GM12874 (cell line): ENCODE results near the gene PPARGC1A.

Experiments used
- TF ChIP-seq, protein P1 (sequence below): IDR thresholded peaks from 2 replicates; pipeline ENCODE4 v1.5.1; 2011; ENCODE audit warnings: low read depth, mild to moderate bottlenecking, control low read depth, low read length, moderate library complexity; ENCODE audit not compliant: insufficient read depth

PPARGC1A gene

DNA sequence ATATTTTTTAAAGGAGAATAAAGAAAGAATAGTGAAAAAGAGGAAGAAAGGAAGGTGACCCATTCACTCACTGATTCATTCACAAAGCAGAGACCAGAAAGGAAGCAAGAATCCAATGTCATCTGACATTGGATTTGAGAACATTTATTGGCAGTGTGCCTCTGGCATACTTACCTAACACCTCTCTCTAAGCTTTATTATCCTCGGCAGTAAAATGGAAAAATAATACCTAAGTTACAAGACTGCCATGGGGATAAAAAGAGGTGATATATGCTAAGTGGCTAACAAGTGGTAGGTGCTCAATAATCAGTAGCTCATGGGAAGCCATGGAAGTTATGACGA is 41.6 kb upstream of the PPARGC1A start:
- TF ChIP-seq, protein P1, sequence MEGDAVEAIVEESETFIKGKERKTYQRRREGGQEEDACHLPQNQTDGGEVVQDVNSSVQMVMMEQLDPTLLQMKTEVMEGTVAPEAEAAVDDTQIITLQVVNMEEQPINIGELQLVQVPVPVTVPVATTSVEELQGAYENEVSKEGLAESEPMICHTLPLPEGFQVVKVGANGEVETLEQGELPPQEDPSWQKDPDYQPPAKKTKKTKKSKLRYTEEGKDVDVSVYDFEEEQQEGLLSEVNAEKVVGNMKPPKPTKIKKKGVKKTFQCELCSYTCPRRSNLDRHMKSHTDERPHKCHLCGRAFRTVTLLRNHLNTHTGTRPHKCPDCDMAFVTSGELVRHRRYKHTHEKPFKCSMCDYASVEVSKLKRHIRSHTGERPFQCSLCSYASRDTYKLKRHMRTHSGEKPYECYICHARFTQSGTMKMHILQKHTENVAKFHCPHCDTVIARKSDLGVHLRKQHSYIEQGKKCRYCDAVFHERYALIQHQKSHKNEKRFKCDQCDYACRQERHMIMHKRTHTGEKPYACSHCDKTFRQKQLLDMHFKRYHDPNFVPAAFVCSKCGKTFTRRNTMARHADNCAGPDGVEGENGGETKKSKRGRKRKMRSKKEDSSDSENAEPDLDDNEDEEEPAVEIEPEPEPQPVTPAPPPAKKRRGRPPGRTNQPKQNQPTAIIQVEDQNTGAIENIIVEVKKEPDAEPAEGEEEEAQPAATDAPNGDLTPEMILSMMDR: no peak

DNA sequence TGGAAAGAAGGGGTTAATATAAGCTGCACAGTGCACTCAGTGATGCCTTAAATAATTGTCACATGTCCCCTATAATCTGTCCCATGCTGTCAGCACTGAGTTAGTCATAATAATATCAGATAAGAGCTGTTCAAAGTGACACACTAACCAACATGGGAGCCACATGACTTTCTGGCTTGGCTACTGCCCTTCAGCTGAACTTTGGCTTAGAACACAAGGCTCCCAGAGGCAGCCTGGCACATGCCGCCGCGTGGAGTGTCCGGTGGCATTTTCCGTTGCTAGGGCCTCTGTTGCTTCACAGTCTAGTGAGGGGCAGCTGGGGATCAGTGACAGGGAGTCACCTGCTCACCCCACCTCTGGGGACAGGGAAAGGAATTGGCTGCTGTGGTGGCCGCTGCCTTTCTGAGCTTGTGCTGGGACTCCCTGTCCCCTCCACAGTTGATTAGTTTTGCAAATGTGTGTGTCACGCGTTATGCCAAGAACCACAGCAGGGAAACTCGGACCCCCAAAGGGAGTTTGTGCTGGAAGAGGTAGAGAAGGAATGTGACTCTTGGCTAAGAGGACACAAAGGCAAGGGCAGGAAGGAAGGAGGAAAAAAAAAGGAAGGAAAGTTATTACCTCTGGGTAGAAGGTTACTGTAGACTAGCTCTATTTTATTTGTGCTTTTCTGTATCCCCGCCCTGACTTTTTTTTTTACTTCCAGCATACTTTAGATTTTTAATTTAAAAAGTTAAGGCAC is 41.1 kb upstream of the PPARGC1A start:
- TF ChIP-seq, protein P1: no peak

DNA sequence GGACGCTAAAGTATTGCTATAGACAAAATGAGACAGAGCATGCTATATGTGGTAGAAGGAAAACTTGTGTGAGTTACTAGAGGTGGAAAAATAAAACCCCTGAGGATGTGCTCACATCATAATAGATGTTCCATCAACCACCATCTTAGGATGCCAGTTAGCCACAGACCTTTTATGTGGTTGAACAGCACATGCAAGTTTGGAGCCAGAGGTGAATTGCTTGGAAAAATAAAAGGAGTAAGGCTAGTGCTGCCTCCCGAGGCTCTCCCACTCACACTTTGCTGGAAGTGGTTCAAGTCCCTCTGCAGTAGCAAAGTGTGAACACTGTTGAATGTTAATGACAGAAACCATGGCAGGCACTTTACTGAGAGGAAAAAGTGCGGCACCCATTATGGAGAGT is 39.4 kb upstream of the PPARGC1A start:
- TF ChIP-seq, protein P1: no peak

DNA sequence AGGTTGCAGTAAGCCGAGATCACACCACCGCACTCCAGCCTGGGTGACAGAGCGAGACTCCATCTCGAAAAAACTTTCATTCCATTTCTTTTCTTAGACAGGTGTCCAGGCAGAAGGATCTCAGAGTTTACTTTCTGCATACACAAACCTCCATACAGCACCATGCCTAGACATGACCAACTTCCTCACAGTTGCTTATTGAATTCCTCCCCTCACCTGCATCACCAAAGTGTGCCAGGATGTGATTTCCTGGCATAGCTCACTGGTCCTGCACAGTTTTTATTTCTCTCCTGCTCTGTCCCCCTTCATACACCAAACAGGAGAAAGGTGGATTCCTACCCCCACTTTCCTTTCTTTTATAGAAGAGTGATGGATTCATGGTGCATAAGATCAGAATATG is 34.7 kb upstream of the PPARGC1A start:
- TF ChIP-seq, protein P1: no peak

DNA sequence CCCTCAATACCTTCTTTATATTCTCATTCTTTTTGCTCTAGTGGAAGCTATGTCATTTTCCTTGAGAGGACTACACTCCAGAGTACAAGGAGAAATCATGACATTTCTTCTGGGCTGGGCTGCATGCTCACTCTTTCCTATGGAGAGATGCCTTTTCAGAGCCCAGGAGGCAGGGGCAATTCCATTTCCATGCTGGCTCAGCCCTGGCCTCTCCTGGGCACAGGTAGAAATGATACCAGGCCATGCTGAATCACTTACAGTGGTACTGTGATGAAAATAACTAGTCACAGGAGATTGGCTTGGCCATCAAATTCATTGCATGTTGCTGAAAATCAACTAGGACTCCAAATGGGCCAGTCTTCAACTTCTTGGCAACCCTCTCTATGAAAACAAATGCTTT is 34.0 kb upstream of the PPARGC1A start:
- TF ChIP-seq, protein P1: no peak

DNA sequence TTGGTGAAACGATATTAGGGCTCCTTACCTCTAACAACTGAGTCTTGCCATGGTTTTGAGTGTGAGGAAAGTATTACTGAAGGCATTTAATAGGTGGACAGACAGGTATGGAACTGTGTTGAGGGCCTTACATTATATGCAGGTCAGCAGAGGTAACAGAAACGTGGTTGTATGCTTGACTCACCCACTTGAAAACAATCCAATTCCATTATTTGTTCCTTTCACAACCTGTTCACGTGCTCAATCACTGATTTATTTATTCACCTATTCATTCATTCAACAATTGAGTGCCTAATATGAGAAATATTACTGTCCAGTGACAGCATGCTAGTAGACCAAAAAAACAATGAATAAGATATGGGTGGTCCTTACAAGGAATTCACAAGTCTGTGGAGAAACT is 33.3 kb upstream of the PPARGC1A start:
- TF ChIP-seq, protein P1: no peak

DNA sequence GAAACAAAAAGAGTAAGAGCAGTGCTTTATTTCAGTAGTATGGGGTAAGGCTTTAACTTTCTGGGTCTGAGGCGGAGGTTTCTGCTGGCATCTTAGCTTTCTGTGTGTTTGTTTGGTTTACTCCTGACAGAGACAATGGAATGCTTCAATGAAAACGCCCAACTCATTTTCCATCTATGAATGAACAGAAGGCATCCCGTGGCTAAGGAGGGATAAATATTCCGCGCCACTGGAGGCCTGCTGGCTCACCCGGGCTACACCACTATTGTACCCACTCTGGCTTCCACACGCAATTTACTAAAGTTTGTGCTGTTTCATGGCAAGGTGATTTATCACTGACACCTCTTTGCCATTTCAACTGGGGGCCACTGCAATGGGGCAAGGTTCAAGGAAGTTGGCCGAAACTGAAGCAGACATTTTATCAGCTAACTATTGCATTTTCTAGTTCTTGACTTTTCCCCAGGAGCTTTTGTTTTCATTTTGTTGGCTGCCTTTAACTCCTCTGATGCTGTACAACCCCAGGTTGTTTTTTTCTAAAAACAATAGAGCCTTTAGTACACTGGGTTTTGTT is 32.8 kb upstream of the PPARGC1A start:
- TF ChIP-seq, protein P1: no peak
